Stimulated activated CD4-positive, alpha-beta T cell treated with anti-CD3 and anti-CD28 coated beads, Interleukin-1b, Interleukin-23, amount 100 ng/mL, for 48 hours (primary cell): ENCODE results near the gene LRTM2.

Experiments used
- DNase-seq: peaks from one replicate; pipeline ENCODE4 v3.0.0-alpha.2; 2020

LRTM2 gene

DNA sequence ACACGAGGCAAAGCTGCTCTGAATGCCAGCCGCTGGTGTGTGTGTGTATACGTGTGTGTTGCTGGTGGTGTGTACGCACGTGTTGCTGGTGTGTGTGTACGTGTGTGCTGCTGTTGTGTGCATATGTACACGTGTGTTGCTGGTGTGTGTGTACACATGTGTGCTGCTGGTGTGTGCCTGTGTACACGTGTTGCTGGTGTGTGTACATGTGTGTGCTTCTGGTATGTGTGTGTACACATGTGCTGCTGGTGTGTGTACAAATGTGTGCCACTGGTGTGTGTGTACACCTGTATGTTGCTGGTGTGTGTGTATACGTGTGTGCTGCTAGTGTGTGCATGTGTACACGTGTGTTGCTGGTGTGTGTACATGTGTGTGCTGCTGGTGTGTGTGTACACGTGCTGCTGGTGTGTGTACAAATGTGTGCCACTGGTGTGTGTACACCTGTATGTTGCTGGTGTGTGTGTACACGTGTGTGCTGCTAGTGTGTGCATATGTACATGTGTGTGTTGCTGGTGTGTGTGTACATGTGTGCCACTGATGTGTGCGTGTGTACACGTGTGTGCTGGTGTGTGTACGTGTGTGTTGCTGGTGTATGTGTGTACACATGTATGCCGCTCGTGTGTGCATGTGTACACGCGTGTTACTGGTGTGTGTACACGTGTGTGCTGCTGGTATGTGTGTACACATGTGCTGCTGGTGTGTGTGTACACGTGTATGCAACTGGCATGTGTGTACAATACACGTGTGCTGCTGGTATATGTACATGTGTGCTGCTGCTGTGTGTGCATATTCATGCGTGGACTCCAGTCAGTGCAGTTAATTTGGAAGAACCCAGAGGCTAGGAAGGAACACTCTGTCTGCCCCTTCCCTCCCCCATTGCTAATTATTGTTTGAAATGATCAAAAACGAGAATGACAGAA lies 50.9 kb downstream of the LRTM2 start:
- no peak for DNase-seq

- DNase-seq = no peak
These were observed 51.6 kb downstream of the LRTM2 start for GRCh38 chr12:1872001-1872400.

- DNase-seq = no peak
These were observed 52.1 kb downstream of the LRTM2 start for GRCh38 chr12:1872448-1872847.

DNA sequence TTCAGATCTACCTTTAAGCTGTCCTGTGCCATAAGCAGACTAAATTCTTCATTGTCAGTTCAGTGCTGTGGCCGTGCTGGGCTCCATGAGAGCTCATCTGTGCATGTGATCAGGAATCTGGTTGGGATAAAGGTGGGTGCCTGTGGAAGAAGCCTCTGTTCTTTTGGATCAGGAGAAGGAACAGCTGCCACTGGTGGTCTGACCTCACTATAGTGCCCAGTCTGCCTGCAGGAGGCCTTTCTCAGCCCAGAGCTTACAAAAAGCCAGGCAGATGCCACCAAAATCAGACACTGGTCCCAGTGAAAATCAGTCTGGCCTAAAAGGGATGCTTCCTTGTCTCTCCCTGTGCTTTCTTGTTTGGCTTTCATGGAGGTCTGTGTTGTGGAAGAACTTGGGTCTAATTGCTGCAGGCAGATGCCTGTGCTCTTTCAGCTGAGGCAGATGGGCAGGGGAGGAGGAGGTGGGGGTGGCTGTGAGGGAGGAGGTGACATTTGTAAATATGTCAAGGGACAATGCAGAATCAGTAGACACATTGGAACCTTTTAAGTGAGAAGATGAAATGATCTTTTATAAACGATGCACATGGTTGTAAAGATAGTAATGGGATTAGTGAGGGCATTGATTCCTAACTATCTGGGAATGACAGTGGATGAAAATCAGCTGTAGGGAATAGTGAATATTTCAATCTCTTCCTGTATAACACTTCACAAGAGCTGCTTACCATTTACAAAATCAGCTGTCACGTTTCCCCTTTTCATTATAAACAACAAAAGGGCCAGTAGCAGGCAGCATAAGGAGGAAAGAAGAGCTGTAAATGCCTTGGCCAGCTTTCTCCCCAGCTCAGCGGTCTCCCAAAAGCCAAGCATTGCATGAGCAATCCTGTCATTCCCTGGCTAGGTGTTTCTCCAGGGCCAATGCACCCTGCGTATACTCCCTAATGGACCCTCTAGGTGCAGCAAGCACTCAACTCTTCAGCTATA lies 53.5 kb downstream of the LRTM2 start:
- no peak for DNase-seq

GRCh38 chr12:1875608-1876007 lies 55.2 kb downstream of the LRTM2 start:
- no peak for DNase-seq

DNA sequence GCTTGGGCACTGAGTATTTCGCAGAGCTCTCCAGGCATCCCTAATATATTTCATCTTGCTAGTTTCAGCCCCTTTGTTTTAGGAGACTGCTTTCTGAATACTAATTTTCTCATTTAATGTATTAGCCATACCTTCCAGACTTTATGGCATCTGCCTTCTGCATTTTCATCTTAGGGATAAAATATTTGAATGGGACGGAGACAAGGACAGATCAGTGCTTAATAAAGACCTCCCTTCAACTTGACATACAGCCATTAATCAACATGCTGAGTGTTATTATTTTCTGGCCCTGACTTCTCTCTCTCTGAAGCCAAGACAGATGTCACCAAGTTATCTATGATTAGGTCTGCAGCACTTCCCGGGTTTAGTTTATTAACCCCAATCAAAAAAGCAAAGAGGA lies 55.7 kb downstream of the LRTM2 start:
- no peak for DNase-seq

- no peak for DNase-seq
These were observed 57.0 kb downstream of the LRTM2 start for GRCh38 chr12:1877169-1877878.

GRCh38 chr12:1878214-1878613 lies 57.8 kb downstream of the LRTM2 start:
- DNase-seq = no peak

GRCh38 chr12:1878695-1879094 lies 58.3 kb downstream of the LRTM2 start:
- no peak for DNase-seq

DNA sequence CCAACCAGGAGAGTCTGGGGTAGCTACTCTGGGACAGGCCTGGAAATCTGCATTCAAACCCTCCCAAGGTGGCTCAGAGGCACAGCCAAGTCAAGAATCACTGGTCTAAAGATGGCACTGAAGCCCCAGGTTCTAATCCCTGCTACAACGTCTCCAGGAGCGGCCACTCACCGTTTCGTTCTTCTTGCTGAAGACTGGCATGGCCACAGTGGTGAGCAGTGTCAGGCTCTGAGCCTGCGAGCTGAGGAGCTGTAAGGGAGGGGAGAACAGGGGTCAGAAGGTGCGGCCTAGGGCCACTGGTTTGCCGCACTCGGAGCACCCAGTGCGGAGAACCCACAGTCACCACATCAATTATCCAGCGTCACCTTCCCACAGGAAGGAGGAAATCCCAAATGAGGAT lies 59.3 kb downstream of the LRTM2 start:
- no peak for DNase-seq

DNA sequence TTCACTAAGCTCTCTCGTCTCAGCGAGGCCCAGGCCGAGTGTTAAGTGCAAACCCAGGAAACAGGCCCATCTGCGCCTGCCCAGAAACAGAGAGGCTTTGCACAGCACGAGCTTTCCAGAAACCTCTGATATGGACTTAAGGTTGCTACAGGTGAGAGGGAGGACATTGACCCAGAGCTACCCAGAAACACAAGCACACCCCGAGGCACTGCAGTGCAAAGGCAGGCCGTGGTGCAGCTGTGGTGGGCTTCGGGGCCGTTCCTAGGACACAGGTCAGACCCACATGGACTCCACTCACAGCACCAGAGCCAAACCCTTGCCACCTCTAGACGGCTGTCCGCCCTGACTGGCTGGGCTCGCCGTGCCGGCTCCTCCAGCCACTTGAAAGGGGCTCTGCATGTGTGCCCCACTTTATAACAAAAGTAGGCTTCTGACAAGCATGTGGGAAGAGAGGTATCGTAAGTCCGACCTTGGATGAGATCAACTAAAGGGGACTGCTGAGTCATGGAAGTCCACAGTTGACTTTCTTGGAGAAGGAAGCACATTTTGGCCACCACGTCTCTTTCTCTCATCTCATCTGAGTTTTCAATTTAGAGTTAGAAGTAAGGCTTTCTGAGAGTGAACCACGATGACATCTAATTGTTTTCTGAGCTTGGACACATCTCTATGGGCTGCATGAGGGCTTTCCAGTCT lies 59.9 kb downstream of the LRTM2 start:
- DNase-seq = no peak

- DNase-seq = no peak
These were observed 60.5 kb downstream of the LRTM2 start for GRCh38 chr12:1880876-1881275.

DNA sequence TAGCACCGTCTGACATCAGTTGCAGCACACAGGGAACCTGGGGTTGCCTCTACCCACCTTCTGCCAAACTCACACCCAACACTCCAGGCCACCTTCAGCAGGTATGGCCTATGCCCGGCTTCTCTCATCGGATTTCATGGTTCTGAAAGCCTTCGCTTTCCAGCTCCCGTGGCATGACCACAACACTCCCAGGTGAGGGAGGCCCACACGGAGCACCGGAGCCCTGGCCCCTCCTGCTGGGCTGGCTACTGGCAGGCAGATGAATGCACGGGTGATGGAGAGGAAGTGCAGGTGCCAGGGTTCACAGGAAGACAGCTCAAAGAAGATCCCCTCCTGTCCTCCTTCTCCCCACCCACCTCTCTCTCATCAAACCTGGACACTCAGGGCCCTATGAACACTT lies 60.9 kb downstream of the LRTM2 start:
- DNase-seq = no peak

DNA sequence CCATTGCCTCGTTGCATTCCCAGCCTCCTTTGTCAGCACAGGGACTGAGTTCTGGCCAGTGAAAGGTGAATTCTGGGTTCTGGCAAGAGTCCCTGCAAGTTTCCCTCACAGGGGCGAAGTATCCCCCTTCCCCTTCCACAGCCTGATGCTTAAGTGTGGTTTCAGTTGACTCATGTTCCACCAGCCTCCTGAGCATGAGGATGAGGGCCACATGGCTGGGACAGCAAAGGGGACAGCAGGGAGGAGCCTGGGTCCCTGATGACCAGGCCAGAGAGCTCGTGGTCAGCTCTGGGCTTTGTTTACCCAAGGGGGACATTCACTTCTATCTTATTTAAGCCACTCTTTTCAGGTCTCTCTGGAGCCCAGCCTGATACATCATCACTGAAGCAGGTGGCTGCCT lies 61.6 kb downstream of the LRTM2 start:
- DNase-seq = no peak

DNA sequence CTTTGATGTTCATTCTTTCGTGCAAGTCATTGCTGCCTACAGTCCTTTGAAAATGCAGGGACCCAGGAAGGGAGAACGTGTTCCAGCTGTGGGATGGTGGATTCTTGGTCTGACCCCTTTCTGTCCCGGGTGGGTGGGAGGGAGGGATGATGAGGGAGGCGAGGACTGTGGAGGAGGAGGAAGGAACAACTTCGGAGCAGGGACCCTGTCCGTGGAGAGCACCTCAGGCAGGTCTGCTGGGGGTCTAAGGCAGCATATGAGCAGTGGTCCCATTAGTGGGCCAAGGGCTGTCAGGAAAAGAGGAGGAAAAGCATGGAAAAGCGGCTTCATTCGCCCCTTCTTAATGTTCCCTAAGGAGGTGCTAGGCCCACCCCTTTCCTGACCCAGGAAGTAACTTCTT lies 62.0 kb downstream of the LRTM2 start:
- no peak for DNase-seq

DNA sequence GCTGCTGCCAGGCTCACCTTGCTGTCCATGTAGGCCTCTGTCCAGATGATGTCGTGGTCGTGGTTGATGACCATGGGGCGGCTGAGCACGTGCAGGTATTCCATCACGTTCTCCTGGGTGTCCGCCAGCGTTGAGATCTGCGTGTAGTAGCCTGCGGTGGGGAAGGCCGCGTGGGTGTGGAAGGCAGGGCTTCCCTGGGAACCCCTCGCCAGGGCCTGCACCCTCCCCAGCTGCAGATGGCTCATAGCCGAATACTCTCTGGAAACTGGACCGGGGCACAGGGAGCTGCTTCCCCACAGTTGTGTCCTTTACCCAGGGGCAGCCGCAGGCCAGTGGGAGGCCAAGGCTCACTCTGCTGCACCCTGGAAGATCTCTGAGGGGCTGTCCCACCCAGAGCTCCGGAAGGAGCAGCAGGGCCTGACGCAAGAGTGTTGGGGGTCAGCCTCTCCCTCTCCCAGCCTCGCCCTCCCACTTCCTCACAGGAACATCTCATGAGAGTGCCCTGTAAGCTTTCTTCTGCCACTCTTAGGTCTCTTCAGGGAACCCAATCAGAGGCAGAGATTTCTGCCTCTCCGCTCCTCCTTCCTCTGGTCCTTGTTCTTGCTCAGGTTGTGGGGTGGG lies 62.6 kb downstream of the LRTM2 start:
- no peak for DNase-seq

DNA sequence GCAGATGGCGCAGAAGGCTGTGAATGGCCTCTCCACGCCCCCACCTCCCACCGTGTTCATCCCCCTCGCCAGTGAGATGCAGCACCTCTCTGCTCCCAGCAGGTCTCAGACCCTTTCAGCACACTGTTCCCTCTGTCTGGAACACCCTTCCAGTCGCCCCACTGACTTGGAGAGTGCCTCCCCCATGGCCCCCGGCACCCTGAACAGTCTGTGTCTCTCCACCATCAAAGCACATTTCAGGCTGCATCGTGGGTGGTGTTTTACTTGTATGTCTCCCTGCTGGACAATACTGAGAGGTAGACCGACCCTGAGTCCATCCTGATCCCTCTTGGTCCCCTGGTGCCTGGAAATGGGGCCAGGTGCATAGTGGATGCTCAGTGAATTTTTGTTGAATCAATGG lies 63.1 kb downstream of the LRTM2 start:
- DNase-seq = no peak

DNA sequence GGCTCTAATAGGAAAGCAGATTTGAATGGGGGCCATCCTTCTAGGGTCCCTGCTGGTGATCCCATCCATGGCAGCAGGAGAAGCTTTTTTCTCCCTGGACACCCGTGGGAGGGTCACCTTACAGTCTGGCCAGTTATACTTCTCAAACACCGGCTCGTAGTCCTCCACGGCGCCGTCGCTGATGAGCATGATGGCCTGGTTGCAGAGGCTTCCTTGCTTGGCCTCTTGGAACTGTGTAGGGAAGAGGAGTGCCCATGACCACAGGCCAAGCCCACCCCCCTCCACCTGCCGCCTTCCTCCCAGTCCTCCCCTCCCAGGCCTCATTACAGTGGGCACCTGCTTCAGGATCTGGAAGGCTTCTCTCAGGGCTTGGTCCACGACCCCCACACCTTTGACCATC lies 64.3 kb downstream of the LRTM2 start:
- no peak for DNase-seq

GRCh38 chr12:1885082-1885596 lies 64.8 kb downstream of the LRTM2 start:
- no peak for DNase-seq

- DNase-seq = no peak
These were observed 65.4 kb downstream of the LRTM2 start for GRCh38 chr12:1885599-1886245.
